HG02870 (cell line): ENCODE results near the gene B3GAT3.
"Not testable (repeated sequence)": the region's sequence is repeated elsewhere in the genome, so short reads cannot be mapped to it uniquely, and the experiment has no call there.

ENCODE experiments used
- ATAC-seq: cut with Tn5 transposase; IDR thresholded peaks from one replicate; pipeline ENCODE4 v1.9.1; 2021; ENCODE audit warnings: mild to moderate bottlenecking, moderate library complexity; ENCODE audit not compliant: unreplicated experiment

Gene B3GAT3

DNA sequence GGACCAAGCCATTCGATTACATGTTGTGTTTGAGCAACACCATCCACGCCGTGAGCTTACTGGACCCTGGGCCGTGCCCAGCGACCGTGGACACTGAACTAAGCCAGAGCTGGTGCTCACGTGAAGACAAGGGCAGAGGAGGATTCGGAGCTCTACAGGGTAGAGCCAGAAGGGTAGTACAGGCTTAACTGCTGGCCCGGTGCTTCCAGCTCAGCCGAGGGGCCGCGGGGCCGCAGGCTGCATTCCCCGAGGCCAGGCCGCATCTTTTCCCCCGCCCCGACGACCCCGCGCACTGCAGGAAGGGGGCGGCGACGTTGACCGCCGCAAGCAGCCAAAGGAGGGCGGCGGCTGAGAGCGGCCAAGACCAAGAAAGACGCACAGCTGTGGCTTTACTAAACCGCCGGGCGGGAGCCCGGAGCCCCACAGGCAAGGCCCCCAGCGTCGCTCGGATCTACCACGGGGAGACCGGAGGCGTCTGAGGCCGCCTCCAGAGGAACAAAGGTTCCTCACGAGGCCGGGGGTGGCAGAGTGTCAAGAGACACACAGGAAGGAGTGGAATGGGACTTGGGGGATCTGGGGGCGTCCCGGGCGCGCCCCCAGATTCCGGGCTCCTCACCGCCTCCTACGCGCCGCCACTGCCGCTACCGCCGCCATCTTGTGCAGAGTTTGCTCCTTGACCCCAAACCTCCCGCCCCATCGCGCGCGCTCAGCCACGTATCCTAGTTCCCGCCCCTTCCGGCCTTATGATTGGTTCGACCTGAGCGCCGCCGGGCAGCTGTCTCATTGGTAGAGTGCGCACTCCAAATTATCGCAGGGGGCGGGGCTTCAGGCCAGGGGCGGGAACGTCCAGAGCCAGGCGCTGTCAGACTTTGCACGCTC lies 24.4 kb upstream of the B3GAT3 start, which contains the start of gene GANAB:
GANAB (minus strand) TSS at position 668 of the 879 bp plus-strand sequence; CDS start at position 654, 14 bp downstream.
- ATAC-seq = peak; percentile 90

DNA sequence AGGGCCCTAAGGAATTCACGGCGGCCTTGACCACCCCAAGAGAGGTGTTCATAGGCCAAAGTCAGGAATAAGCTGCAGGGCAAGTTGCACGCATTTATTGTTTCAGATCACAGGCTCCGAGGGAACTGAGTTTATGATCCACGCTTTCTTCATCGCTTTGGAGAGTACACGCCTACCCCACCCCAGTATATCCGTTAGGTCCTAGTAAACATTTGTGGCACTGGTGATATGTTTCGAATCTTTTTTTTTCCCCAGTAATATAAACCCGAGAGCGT lies 23.8 kb upstream of the B3GAT3 start:
- no peak for ATAC-seq

DNA sequence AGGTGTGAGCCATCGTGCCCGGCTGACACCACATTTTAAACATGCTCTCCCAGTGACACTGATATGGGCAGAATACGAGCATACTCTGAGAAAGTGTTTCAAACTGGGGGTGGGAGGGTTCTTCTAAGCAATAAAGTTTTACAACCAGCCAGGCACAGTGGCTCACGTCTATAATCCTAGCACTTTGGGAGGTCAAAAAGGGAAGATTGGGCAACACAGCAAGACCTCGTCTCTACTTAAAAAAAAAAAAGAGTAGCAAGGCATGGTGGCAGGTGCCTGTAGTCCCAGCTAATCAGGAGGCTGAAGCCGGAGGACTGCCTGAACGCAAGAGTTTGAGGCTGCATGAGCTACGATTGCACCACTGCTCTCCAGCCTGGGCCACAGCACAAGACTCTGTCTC lies 22.4 kb upstream of the B3GAT3 start:
- no peak for ATAC-seq

GRCh38 chr11:62632492-62632891 lies 10.7 kb upstream of the B3GAT3 start:
- ATAC-seq = no peak

- ATAC-seq = no peak
Observed at GRCh38 chr11:62627713-62628112, 5.9 kb upstream of the B3GAT3 start.

DNA sequence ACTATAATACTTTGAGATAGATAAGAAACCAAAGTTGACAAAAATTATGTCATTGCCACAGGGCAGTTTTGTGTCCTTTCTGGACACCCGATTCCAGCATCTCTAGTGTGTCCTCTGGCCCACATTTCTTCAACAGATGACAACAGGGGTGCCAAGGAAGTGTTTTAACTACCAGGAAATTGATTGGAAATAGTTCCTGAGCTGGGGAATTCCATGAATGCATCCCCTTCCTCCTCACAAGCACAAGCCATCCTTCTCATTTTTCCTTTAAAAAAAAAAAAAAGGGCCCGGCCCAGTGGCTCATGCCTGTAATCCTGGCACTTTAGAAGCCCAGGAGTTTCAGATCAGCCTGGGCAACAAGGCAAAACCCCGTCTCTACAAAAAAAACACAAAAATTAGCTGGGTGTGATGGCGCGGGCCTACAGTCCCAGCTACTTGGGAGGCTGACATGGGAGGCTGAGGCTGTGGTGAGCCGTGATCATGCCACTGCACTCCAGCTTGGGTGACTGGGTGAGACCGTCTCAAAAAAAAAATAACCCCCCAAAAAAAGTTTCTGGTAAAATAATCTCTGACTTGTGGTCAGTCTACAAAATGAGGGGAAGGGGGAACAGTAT lies 797 bp upstream of the B3GAT3 start:
- ATAC-seq = no peak

DNA sequence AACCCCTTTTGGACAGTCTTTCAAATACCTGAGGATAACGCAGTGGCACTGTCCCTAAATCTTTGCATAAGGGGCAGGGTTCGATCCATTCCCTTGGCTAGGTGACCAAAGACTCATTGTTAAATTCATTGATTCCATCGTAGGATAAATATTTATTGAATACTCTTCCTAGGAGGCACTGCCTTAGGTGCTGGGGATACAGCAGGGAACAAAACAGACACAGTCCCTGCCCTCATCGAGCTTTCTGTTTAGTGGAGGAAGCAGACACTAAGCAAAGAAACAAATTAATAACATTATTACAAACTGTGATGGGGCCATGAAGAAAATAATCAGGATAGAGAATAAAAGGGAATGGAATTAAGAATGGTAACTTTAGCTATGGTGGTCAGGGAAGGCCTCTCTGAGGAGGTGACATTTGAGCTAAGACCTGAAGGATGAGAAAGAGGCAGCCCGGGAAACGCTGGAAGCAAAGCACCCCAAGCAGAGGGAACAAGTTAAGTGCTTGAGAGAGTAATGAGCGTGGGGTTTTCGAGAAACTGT lies 689 bp downstream of the B3GAT3 start:
- ATAC-seq = no peak

GRCh38 chr11:62616957-62617356 lies 4.8 kb downstream of the B3GAT3 start:
- ATAC-seq = not testable (repeated sequence)

DNA sequence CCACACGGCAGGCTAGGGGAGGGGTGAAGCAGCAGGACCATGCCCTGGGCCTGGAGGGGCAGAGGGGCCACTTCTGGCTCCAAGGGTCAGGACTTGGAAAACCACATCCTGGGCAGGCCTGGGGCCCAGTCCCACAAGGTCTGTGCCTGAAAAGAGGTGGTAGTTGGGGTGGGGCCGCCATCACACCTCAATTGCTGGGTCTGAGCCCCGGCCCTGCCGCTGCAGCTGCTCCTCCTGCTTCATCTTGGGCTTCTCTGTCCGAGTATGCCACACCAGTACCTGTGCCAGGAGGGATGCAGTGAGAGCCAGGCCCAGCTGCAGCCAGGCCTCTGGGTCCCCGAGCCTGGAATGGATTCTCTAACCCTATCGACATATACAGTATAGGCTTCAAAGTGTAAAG lies 6.3 kb downstream of the B3GAT3 start:
- ATAC-seq = no peak

GRCh38 chr11:62614275-62614674 lies 7.5 kb downstream of the B3GAT3 start:
- ATAC-seq = no peak

- no peak for ATAC-seq
Observed at GRCh38 chr11:62613291-62613778, 8.5 kb downstream of the B3GAT3 start.

- peak; percentile 66 for ATAC-seq
Observed at GRCh38 chr11:62612366-62613290, 9.2 kb downstream of the B3GAT3 start, which contains the start of the genes EML3 and ROM1. Gene EML3, minus strand, starts transcription at chr11:62612775. Its CDS starts 318 bp downstream, at chr11:62612457. Gene ROM1, plus strand, starts transcription at chr11:62613257. Its CDS starts 25 bp downstream, at chr11:62613282.

DNA sequence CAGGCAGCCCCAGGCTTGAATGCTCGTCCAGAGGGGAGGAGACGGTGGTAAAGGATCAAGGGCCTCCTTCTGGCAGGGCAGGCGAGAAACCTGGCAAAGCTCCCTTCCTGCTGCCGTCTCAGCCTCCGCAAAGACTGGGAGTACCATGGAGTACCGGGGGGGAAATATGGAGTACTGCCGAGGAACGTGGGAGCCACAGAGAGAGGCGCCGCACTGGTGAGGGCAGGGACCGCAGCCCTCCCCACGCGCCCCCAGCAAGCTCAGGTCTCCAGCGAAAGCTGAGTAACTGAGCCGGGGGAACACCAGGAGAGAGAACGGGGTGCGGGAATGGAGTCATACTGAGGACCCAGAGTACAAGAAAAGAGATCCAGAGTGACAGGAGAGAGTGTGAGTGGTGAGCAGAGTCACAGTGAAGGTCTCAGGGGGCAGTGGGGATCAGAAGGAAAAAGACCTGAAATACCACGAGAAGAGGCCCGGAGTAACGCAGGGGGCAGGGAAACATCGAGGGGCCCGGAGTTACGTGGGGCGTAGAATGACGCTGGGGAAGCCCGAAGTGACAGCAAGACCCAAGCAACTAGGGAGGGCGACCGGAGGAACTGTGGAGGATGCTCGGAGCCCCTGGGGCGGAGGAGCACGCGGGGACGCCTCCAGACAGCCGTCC lies 10.0 kb downstream of the B3GAT3 start:
- peak; percentile 14 for ATAC-seq

- no peak for ATAC-seq
Observed at GRCh38 chr11:62610814-62611704, 10.7 kb downstream of the B3GAT3 start.

DNA sequence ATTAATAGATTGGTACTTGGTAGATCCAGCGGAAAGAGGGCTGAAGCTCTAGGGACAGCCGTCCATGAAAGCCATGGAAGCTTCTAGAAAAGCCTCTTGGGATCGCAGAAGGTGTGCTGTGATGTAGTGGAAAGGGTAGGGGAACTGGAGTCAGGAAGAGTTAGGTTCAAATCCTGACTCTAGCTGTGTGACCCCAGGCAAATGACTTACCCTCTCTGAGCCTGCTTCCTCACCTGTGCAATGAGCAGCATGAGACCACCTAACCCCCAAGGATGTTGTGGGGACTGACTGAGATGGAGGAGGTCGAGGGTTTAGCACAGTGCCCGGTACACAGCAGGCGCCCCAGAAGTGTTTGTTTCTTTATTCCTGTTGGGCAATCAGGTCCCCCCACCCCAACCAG lies 11.4 kb downstream of the B3GAT3 start:
- no peak for ATAC-seq

DNA sequence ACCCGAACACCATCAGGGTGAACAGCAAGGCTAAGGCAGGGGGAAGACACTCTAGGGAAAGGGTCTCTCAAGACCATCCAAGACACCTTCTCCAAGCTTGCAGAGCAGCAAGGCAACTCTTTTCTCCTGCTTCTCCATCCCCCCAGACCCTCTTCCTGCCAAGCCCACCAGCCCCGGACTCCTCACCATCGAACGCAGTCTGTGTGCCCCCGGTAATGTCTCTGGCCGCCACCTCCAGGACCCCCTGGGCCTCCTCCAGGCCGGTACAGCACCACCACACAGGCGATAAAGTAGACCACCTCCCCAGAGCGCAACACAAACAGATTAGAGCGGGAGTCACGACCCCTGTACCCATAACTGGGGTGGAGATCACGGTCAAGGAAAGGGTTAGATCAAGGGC lies 13.0 kb downstream of the B3GAT3 start:
- ATAC-seq = no peak

GRCh38 chr11:62607714-62608113 lies 14.1 kb downstream of the B3GAT3 start:
- no peak for ATAC-seq

- ATAC-seq = no peak
Observed at GRCh38 chr11:62605902-62606301, 15.9 kb downstream of the B3GAT3 start.

GRCh38 chr11:62605467-62605866 lies 16.3 kb downstream of the B3GAT3 start:
- ATAC-seq = no peak
